ENCODE results near the gene TIGAR.

The TIGAR gene

GRCh38 chr12:4303750-4304149 is 17.3 kb upstream of the TIGAR start:
- WGBS (ENCODE audit: insufficient coverage) = 92% methylated on average over 3 of the region's 3 CpGs
- no peaks in the 10 kb centered on the region for H3K27me3 ChIP-seq (replicated peaks in 2 of 5; ENCODE audit: control insufficient read depth in 4 of 5, insufficient read depth in 5 of 5, low read length in 4 of 5)
- peaks cover 0 to 2% (median 0%) of the 10 kb centered on the region in 4 experiments for H3K4me1 ChIP-seq (ENCODE audit: control extremely low read depth in 1 of 4, control insufficient read depth in 4 of 4, insufficient read depth in 4 of 4, low read length in 3 of 4)
- CTCF ChIA-PET = no interaction called here
- no peak overlapping the region for H3K4me3 ChIP-seq (ENCODE audit: control insufficient read depth in 1 of 7, extremely low read depth in 1 of 7, insufficient read depth in 4 of 7, low read depth in 2 of 7, low read length in 6 of 7)
- H3K9me3 ChIP-seq (ENCODE audit: control extremely low read depth in 1 of 5, control insufficient read depth in 4 of 5, insufficient read depth in 2 of 5, low read depth in 1 of 5, low read length in 4 of 5) = no peaks in the 10 kb centered on the region
- POLR2A ChIA-PET = no interaction called here
- no peak overlapping the region for H3K27ac ChIP-seq (ENCODE audit: insufficient read depth in 1 of 2, low read depth in 1 of 2, low read length in 2 of 2, poor library complexity in 1 of 2, severe bottlenecking in 2 of 2)
- H3K36me3 ChIP-seq (ENCODE audit: control insufficient read depth in 4 of 4, insufficient read depth in 4 of 4, low read length in 3 of 4) = peaks cover 38 to 87% (median 66%) of the 10 kb centered on the region in 4 experiments
- DNase-seq = no peak

- no peak overlapping the region for H3K27ac ChIP-seq (ENCODE audit: insufficient read depth in 1 of 2, low read depth in 1 of 2, low read length in 2 of 2, poor library complexity in 1 of 2, severe bottlenecking in 2 of 2)
- peak in 2 of 3 donors; percentile 57 to 79 for DNase-seq
- ChIA-PET POLR2A (no interaction called here), CTCF (interaction anchor here (1.2 to 1.3 kb wide), 2 partner anchors 8 to 187 kb away, joined by 3 to 4 read pairs; no protein-coding TSS in a partner anchor)
- 78% methylated on average over 24 of the region's 25 CpGs for WGBS (ENCODE audit: insufficient coverage)
- H3K9me3 ChIP-seq (ENCODE audit: control extremely low read depth in 1 of 5, control insufficient read depth in 4 of 5, insufficient read depth in 2 of 5, low read depth in 1 of 5, low read length in 4 of 5) = no peaks in the 10 kb centered on the region
- H3K27me3 ChIP-seq (replicated peaks in 2 of 5; ENCODE audit: control insufficient read depth in 4 of 5, insufficient read depth in 5 of 5, low read length in 4 of 5) = no peaks in the 10 kb centered on the region
- peaks cover 0 to 2% (median 0%) of the 10 kb centered on the region in 4 experiments for H3K4me1 ChIP-seq (ENCODE audit: control extremely low read depth in 1 of 4, control insufficient read depth in 4 of 4, insufficient read depth in 4 of 4, low read length in 3 of 4)
- peaks cover 30 to 54% (median 40%) of the 10 kb centered on the region in 4 experiments for H3K36me3 ChIP-seq (ENCODE audit: control insufficient read depth in 4 of 4, insufficient read depth in 4 of 4, low read length in 3 of 4)
- H3K4me3 ChIP-seq (ENCODE audit: control insufficient read depth in 1 of 7, extremely low read depth in 1 of 7, insufficient read depth in 4 of 7, low read depth in 2 of 7, low read length in 6 of 7) = no peak overlapping the region
Measured at GRCh38 chr12:4307593-4308333, 13.2 kb upstream of the TIGAR start.

DNA sequence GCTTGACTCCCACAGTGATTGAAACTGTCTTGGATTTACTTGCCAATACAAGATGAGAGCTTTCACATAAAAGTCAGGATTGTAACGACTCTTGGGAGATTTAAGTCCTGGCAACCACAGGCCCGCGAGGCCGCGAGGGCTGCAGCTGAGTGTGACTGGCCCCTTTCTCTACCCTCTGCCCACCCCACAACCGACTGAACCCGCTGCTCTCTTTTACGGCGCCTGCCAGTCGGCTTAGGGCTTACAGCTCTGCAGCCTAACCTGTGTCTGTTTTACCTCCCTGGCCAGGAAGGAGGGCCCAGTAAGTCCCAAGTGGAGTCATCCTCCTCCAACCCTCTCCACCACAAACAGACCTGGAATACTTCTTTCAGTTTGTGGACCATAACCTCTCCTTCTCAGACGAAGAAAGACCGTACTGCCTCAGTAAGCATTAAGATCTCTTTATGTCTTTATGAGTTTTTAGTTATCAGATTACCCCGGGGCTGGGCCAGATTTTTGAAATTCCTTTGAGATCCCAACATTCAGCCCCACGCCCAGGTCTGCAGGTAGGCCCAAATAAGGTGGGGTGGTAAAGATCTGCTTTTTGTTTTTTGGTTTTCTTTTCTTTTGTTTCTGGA is 12.6 kb upstream of the TIGAR start:
- CTCF ChIA-PET = interaction anchor here (1.2 to 1.3 kb wide), 2 partner anchors 9 to 187 kb away, joined by 3 to 4 read pairs; no protein-coding TSS in a partner anchor
- DNase-seq = no peak
- POLR2A ChIA-PET = no interaction called here
- no peak overlapping the region for H3K4me3 ChIP-seq (ENCODE audit: control insufficient read depth in 1 of 7, extremely low read depth in 1 of 7, insufficient read depth in 4 of 7, low read depth in 2 of 7, low read length in 6 of 7)
- peaks cover 0 to 2% (median 0%) of the 10 kb centered on the region in 4 experiments for H3K4me1 ChIP-seq (ENCODE audit: control extremely low read depth in 1 of 4, control insufficient read depth in 4 of 4, insufficient read depth in 4 of 4, low read length in 3 of 4)
- no peaks in the 10 kb centered on the region for H3K9me3 ChIP-seq (ENCODE audit: control extremely low read depth in 1 of 5, control insufficient read depth in 4 of 5, insufficient read depth in 2 of 5, low read depth in 1 of 5, low read length in 4 of 5)
- peaks cover 23 to 48% (median 36%) of the 10 kb centered on the region in 4 experiments for H3K36me3 ChIP-seq (ENCODE audit: control insufficient read depth in 4 of 4, insufficient read depth in 4 of 4, low read length in 3 of 4)
- no peak overlapping the region for H3K27ac ChIP-seq (ENCODE audit: insufficient read depth in 1 of 2, low read depth in 1 of 2, low read length in 2 of 2, poor library complexity in 1 of 2, severe bottlenecking in 2 of 2)
- H3K27me3 ChIP-seq (replicated peaks in 2 of 5; ENCODE audit: control insufficient read depth in 4 of 5, insufficient read depth in 5 of 5, low read length in 4 of 5) = no peaks in the 10 kb centered on the region
- WGBS (ENCODE audit: insufficient coverage) = 99% methylated on average over 9 of the region's 14 CpGs

GRCh38 chr12:4311776-4312175 is 9.2 kb upstream of the TIGAR start:
- CTCF ChIA-PET = no interaction called here
- H3K36me3 ChIP-seq (ENCODE audit: control insufficient read depth in 4 of 4, insufficient read depth in 4 of 4, low read length in 3 of 4) = peaks cover 3 to 17% (median 12%) of the 10 kb centered on the region in 4 experiments
- WGBS (ENCODE audit: insufficient coverage) = 100% methylated on average over 2 of the region's 5 CpGs
- no peak overlapping the region for H3K4me3 ChIP-seq (ENCODE audit: control insufficient read depth in 1 of 7, extremely low read depth in 1 of 7, insufficient read depth in 4 of 7, low read depth in 2 of 7, low read length in 6 of 7)
- POLR2A ChIA-PET = no interaction called here
- DNase-seq = no peak
- no peaks in the 10 kb centered on the region for H3K27me3 ChIP-seq (replicated peaks in 2 of 5; ENCODE audit: control insufficient read depth in 4 of 5, insufficient read depth in 5 of 5, low read length in 4 of 5)
- no peak overlapping the region for H3K27ac ChIP-seq (ENCODE audit: insufficient read depth in 1 of 2, low read depth in 1 of 2, low read length in 2 of 2, poor library complexity in 1 of 2, severe bottlenecking in 2 of 2)
- no peaks in the 10 kb centered on the region for H3K9me3 ChIP-seq (ENCODE audit: control extremely low read depth in 1 of 5, control insufficient read depth in 4 of 5, insufficient read depth in 2 of 5, low read depth in 1 of 5, low read length in 4 of 5)
- H3K4me1 ChIP-seq (ENCODE audit: control extremely low read depth in 1 of 4, control insufficient read depth in 4 of 4, insufficient read depth in 4 of 4, low read length in 3 of 4) = peaks cover 0 to 2% (median 0%) of the 10 kb centered on the region in 4 experiments

DNA sequence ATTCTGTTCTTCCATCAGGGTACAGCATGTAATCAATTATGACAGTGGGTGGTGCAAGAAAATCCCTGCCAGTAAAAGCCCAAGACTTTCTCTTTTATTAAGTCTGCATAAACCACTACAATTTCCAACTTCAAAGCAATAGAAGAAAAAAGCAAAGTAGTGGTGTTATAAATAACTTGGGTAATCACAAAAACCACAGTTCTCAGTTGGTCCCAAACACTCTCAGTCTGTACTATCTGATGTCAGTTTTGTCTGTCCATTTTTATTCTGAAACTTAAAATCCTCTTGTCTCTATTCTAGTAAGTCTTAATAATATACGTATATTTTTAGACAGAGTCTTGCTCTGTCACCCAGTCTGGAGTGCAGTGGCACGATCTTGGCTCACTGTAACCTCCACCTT is 8.8 kb upstream of the TIGAR start:
- no peak overlapping the region for H3K27ac ChIP-seq (ENCODE audit: insufficient read depth in 1 of 2, low read depth in 1 of 2, low read length in 2 of 2, poor library complexity in 1 of 2, severe bottlenecking in 2 of 2)
- H3K27me3 ChIP-seq (replicated peaks in 2 of 5; ENCODE audit: control insufficient read depth in 4 of 5, insufficient read depth in 5 of 5, low read length in 4 of 5) = no peaks in the 10 kb centered on the region
- no peak for DNase-seq
- WGBS (ENCODE audit: insufficient coverage) = no CpG with 5 or more reads among the region's 2 CpGs
- CTCF ChIA-PET = no interaction called here
- POLR2A ChIA-PET = no interaction called here
- peaks cover 0 to 2% (median 0%) of the 10 kb centered on the region in 4 experiments for H3K4me1 ChIP-seq (ENCODE audit: control extremely low read depth in 1 of 4, control insufficient read depth in 4 of 4, insufficient read depth in 4 of 4, low read length in 3 of 4)
- no peak overlapping the region for H3K4me3 ChIP-seq (ENCODE audit: control insufficient read depth in 1 of 7, extremely low read depth in 1 of 7, insufficient read depth in 4 of 7, low read depth in 2 of 7, low read length in 6 of 7)
- no peaks in the 10 kb centered on the region for H3K9me3 ChIP-seq (ENCODE audit: control extremely low read depth in 1 of 5, control insufficient read depth in 4 of 5, insufficient read depth in 2 of 5, low read depth in 1 of 5, low read length in 4 of 5)
- peaks cover 3 to 13% (median 9%) of the 10 kb centered on the region in 4 experiments for H3K36me3 ChIP-seq (ENCODE audit: control insufficient read depth in 4 of 4, insufficient read depth in 4 of 4, low read length in 3 of 4)

DNA sequence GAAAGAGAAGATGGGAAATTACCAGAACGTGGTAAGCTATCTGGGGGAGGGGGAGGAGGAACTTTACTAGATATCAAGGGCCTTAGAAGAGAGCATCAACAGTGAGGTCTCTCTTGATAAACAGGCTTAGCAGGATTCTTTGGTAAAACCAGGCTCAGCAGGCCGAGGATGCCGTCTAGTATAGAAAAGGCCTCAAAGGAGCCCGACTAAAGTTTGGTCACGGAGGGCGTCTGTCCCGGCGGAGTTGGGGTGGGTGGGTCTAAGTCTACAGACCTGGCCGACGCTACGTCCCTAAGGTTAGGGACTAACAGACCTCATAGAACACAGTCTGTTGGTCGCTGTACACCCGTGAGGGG is 538 bp upstream of the TIGAR start:
- peaks cover 0 to 4% (median 0%) of the 10 kb centered on the region in 4 experiments for H3K36me3 ChIP-seq (ENCODE audit: control insufficient read depth in 4 of 4, insufficient read depth in 4 of 4, low read length in 3 of 4)
- POLR2A ChIA-PET = no interaction called here
- H3K9me3 ChIP-seq (ENCODE audit: control extremely low read depth in 1 of 5, control insufficient read depth in 4 of 5, insufficient read depth in 2 of 5, low read depth in 1 of 5, low read length in 4 of 5) = no peaks in the 10 kb centered on the region
- no peak for DNase-seq
- H3K4me1 ChIP-seq (ENCODE audit: control extremely low read depth in 1 of 4, control insufficient read depth in 4 of 4, insufficient read depth in 4 of 4, low read length in 3 of 4) = peaks cover 6 to 21% (median 14%) of the 10 kb centered on the region in 4 experiments
- CTCF ChIA-PET = no interaction called here
- WGBS (ENCODE audit: insufficient coverage) = under 1% methylated on average over 12 of the region's 13 CpGs
- H3K4me3 ChIP-seq (ENCODE audit: control insufficient read depth in 1 of 7, extremely low read depth in 1 of 7, insufficient read depth in 4 of 7, low read depth in 2 of 7, low read length in 6 of 7) = peak overlapping the region; percentile 53 to 93 (median 78)
- H3K27ac ChIP-seq (ENCODE audit: insufficient read depth in 1 of 2, low read depth in 1 of 2, low read length in 2 of 2, poor library complexity in 1 of 2, severe bottlenecking in 2 of 2) = no peak overlapping the region
- H3K27me3 ChIP-seq (replicated peaks in 2 of 5; ENCODE audit: control insufficient read depth in 4 of 5, insufficient read depth in 5 of 5, low read length in 4 of 5) = no peaks in the 10 kb centered on the region

DNA sequence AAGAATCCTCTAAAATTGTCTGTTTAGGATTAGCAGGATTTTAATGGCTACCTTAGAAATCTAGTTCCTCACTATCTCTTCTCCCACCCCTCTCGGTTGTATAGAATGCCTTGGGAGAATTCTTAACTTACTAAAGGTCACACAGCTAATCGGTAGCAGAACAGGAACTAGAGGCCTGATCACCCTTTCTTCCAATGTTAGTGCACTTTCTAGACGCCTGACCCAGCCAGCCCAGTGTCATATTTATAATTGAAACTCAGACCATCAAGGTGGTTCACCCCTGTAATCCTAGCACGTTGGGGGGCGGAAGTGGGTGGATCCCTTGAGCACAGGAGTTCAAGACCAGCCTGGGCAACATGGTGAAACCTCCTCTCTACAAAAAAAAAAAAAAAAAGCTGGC is 1.7 kb downstream of the TIGAR start:
- Histone ChIP-seq H3K4me1 (ENCODE audit: control extremely low read depth in 1 of 4, control insufficient read depth in 4 of 4, insufficient read depth in 4 of 4, low read length in 3 of 4) (peaks cover 6 to 21% (median 14%) of the 10 kb centered on the region in 4 experiments), H3K27ac (ENCODE audit: insufficient read depth in 1 of 2, low read depth in 1 of 2, low read length in 2 of 2, poor library complexity in 1 of 2, severe bottlenecking in 2 of 2) (no peak overlapping the region), H3K4me3 (ENCODE audit: control insufficient read depth in 1 of 7, extremely low read depth in 1 of 7, insufficient read depth in 4 of 7, low read depth in 2 of 7, low read length in 6 of 7) (no peak overlapping the region), H3K9me3 (ENCODE audit: control extremely low read depth in 1 of 5, control insufficient read depth in 4 of 5, insufficient read depth in 2 of 5, low read depth in 1 of 5, low read length in 4 of 5) (no peaks in the 10 kb centered on the region), H3K27me3 (replicated peaks in 2 of 5; ENCODE audit: control insufficient read depth in 4 of 5, insufficient read depth in 5 of 5, low read length in 4 of 5) (no peaks in the 10 kb centered on the region), H3K36me3 (ENCODE audit: control insufficient read depth in 4 of 4, insufficient read depth in 4 of 4, low read length in 3 of 4) (peaks cover 0 to 4% (median 0%) of the 10 kb centered on the region in 4 experiments)
- no peak for DNase-seq
- POLR2A ChIA-PET = interaction anchor here (0.6 kb wide), 1 partner anchor 685 kb away, joined by 3 read pairs; no protein-coding TSS in a partner anchor
- 90% methylated on average over 5 of the region's 5 CpGs for WGBS (ENCODE audit: insufficient coverage)
- CTCF ChIA-PET = interaction anchor here (1.4 kb wide), 1 partner anchor 13 kb away, joined by 3 read pairs; no protein-coding TSS in a partner anchor

Data from common myeloid progenitor, CD34-positive (primary cell).